Hematopoietic multipotent progenitor cell (in vitro differentiated cells): Measurements from ENCODE around the gene ST7. TPM values are rescaled to one million over a fixed set of nuclear protein-coding genes. Genes with fewer than 3 reads are reported as not detected.
"Not testable (repeated sequence)": the region's sequence is repeated elsewhere in the genome, so short reads cannot be mapped to it uniquely, and the experiment has no call there.

Experiments used
- DNase-seq, 3 donors: peaks; one replicate each; pipeline ENCODE4 v3.0.0-alpha.2; 2011 to 2015; ENCODE audit warnings: low read depth in 2 of 3, low spot score in 2 of 3
- total RNA-seq: library from RNA; depleted of rRNA; stranded (reverse); fragments of >200 nt; gene quantifications from one replicate; pipeline ENCODE4 v1.2.3, GENCODE V29; 2012

Gene ST7, protein sequence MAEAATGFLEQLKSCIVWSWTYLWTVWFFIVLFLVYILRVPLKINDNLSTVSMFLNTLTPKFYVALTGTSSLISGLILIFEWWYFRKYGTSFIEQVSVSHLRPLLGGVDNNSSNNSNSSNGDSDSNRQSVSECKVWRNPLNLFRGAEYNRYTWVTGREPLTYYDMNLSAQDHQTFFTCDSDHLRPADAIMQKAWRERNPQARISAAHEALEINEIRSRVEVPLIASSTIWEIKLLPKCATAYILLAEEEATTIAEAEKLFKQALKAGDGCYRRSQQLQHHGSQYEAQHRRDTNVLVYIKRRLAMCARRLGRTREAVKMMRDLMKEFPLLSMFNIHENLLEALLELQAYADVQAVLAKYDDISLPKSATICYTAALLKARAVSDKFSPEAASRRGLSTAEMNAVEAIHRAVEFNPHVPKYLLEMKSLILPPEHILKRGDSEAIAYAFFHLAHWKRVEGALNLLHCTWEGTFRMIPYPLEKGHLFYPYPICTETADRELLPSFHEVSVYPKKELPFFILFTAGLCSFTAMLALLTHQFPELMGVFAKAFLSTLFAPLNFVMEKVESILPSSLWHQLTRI
- 21.3 TPM for total RNA-seq

- peak; percentile 60 to 78 (median 73) for DNase-seq
Measured at GRCh38 chr7:116953372-116953905, at the start of gene ST7. ST7 (plus strand) TSS chr7:116953501; CDS start chr7:116953541, 40 bp downstream.

GRCh38 chr7:116906391-116906790, 46.9 kb upstream of the ST7 start:
- DNase-seq, result no peak

GRCh38 chr7:116910383-116910782, 42.9 kb upstream of the ST7 start:
- DNase-seq, result no peak

DNA sequence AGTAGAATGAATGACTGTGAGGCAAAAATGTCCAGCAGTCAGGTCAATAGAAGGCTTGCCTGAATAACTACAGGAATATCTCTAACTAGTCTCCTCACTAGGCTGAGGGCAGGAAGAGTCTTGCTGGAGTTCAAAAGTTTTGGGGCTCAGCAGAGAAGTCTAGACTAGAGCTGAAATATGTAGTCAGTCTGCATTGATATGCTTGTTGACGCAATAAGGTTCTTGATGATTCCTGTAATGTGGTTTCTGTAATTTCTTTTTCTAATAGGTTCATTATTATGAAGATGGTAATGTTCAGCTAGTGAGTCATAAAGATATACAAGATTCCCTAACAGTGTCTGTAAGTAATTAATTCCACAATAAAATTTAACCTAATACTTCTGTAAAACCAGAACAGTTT, 41.5 kb upstream of the ST7 start:
- DNase-seq, result no peak

DNA sequence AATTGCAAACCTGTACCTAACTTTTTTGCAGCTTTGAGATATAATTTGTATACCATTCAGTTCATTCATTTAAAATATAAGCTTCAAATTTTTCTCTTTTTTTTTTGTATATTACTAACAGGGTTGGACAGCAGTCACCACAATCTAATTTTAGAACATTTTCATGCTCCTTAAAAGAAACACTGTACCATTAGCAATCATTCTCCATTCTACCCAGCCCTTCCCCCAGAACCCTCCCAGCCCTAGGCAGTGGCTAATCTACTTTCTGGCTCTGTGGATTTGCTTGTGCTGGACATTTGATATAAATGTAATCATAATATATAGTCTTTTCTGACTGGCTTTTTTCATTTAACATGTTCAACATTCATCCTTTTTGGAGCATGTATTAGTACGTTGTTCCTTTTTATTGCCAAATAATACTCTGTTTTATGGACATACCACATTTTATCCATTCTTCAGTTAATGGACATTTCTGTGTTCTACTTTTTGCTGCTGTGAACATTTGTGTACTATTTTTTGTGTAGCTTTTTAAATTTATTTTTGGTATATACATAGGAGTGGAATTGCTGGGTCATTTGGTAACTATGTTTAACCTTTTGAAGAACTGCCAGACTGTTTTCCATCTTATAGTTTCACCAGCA, 40.9 kb upstream of the ST7 start:
- DNase-seq, result no peak

DNA sequence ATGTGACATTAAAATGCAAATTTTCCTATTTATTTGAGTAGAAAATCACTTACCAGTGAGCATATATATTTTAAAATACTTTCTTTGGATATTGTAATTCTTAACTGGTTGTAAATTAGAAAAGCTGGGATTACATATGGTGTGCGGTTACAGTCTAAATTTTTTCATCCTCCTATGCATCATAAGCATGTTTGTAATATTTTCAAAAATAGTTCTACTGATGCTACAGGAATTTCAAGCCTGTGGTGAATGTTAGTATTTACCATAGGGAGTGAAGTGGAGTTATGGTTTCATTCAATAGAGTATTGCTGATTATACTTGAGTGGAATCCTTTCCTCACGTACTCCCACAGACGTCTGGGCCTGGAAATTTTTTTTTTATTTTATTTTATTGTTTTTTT, 34.6 kb upstream of the ST7 start:
- DNase-seq, result no peak

- no peak for DNase-seq
Measured at GRCh38 chr7:116920359-116920758, 32.9 kb upstream of the ST7 start.

DNA sequence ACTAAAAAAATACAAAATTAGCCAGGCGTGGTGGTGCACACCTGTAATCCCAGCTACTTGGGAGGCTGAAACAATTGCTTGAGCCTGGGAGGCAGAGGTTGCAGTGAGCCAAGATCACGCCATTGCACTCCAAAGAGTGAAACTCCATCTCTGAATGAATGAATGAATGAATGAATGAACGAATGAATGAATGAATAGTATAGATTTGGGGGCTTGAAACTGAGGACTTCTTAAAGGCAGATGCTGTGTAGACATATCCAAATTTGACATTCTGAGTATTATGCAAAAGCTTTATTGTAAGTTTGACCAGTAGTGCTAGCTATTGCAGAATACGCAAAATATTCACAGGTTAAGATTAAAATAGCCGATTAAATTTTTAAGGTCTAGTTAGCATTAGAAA, 30.8 kb upstream of the ST7 start:
- no peak for DNase-seq

GRCh38 chr7:116924741-116925140, 28.6 kb upstream of the ST7 start:
- no peak for DNase-seq

DNA sequence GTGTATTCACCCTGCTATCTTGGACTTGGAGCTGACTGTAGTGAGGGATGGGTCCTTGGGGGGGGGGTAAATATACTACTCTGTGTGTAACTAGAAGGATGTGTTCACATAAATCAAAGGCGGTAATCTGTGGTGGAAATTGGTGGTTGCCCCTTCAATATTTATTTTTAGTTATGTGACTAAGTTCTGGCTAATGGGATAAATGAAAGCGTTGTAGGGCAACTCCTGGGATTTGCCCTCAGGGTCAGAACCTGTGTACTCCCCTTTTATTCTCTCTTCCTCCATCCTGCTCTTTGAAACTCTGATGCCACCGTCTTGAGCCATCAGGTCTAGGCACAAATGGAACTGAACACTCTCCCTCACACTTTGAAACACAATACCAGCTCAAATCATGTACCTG, 24.3 kb upstream of the ST7 start:
- DNase-seq, result no peak

GRCh38 chr7:116929914-116930913, 23.1 kb upstream of the ST7 start:
- peak; percentile 56 to 71 (median 59) for DNase-seq

- DNase-seq, result no peak
Measured at GRCh38 chr7:116932566-116932965, 20.7 kb upstream of the ST7 start.

GRCh38 chr7:116933465-116933864, 19.8 kb upstream of the ST7 start:
- no peak for DNase-seq

DNA sequence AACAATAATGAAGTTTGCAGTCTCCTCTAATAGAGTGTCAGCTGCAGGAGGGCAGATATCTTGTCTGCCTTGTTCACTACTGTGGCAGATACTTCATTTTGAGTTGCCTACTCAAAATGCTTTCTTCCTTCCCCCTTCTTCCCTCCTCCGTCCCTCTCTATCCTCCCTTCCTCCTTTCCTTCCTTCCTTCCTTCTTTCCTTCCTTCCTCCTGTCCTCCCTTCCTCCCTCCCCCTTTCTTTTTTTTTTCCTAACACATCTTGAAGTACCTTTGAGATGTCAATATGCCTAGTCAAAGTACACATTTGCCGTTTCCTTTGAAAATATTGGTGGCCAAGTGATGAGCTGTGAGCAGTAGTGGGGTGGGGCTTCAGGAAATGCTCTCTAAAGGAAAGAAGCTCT, 18.7 kb upstream of the ST7 start:
- no peak for DNase-seq

- DNase-seq, result not testable (repeated sequence)
Measured at GRCh38 chr7:116936844-116937243, 16.5 kb upstream of the ST7 start.

DNA sequence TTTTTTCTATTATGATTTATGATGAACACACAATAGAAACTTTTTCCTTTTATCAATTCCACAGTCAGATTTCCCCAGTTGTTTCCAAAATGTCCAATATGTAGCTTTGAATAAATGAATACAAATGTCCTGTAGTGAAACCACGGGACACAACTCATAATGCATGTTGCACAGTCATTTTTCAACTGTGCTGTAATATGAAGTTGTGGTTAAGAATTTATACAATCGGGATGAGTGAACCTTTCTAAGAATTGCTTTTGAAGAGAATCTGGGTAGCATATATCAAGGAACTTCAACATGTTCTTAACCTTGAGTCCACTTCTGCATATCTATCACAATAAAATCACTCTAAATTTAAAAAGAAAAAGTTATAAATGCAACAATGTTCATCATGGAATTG, 14.6 kb upstream of the ST7 start:
- DNase-seq, result no peak

DNA sequence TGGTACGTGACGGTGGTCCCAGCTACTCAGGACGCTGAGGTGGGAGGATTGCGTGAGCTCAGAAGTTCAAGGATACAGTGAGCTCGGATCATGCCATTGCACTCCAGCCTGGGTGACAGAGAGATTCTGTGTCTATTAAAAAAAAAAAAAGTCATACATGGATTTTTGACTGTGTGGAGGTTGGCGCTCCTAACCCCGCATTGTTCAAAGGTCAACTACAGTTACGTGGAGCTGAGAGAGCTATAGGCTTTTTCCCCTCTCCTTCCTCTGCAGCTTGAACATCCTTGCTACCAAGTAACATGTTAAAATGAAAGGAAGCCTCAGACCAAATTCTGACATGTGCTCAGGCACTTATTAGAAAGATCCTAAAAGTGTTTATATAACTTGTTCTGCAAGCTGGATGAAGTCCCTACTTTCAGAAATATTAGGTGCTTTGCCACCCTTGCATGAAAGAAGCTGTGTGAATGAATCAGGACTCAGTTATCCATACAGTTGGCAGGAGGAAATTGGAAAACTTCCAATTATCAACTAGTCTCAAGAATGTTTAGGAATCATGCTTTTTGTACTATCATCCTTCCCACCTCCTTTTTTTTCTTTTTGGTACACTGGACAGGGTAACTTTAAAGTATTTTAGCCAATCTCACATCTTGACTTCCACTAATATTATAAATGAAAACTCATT, 12.5 kb upstream of the ST7 start:
- no peak for DNase-seq

DNA sequence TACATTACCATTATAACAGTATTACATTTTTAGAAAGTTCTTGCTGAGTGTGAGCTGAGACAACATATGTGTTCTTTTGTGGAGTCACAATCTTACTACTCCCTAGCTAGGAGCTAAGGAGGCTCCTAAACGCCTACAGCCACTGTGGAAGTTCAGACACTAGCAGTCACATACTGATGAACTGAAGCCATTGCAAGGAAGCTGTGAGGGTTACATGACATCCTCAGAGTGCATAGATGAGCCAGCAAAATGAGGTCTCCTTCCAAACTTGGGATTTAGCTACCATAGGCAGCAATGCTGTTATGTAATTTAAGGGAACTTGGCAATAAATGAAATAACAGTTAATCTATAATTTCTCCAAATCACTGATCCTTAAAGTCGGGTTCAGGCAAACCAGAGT, 10.8 kb upstream of the ST7 start:
- no peak for DNase-seq

DNA sequence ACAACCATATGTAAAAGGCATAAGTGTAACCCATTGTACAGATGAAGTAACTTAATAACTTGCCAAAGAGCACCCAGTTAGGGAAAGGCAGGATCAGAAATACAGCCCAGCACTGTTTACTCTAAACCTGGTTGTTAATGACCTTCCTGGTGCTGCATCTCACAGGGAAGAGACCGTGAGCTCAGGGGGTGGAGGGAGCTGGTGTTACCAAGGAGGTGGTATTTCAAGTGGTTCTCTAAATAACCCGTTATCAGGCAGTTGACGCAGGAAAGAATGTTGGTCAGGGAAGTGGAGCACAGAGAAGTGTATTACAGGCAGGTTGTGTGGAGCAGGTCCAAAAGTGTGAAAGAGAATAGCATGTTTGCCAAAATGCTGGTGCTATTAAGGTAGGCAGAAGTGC, 4.4 kb upstream of the ST7 start:
- DNase-seq, result peak in 1 of 3 donors; percentile 40
